HK-2 (cell line): ENCODE data around the gene MLST8.
"Not testable (repeated sequence)": the region's sequence is repeated elsewhere in the genome, so short reads cannot be mapped to it uniquely, and the experiment has no call there.

Experiments
- DNase-seq: peaks from one replicate; pipeline ENCODE4 v3.0.0-alpha.2; 2018; ENCODE audit not compliant: unreplicated experiment

The MLST8 gene

DNA sequence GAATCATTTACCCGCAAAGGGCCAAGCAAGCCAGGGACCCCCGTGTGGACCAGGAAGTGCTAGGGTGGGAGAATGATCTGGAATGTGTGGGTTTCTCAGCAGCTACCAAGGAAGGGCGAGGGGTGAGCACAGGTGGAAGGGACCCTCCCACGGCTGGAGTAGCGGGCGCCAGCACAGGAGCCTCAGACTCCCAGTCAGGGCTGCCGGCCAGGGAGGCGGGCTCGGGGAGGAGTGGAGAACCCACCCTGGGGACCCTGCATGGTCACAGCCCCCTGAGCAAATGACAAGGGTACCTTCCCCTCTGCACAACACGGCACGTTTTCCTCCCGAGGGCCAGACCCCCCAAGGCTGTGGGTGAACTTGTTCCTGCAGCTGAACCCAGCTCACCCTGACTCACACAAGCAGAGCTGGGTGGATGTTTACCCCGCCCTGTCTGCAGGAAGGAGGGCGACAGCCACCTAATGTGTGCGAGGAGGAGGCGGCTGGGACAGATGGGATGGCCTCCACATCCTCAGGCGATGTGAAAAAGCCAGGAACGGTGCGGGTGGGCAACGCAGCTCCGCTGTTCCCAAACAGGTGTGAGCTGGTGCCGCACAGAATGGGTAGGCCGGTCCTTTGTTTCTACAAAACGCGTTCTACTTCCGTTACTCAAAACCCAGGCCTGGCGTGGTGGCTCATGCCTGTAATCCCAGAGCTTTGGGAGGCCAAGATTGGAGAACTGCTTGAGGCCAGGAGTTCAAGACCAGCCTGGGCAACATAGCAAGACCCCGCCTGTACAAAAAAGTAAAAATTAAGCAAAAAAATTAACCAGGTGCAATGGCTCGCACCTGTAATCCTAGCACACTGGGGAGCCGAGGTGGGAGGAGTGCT is 39.9 kb downstream of the MLST8 start:
- DNase-seq, result no peak

DNA sequence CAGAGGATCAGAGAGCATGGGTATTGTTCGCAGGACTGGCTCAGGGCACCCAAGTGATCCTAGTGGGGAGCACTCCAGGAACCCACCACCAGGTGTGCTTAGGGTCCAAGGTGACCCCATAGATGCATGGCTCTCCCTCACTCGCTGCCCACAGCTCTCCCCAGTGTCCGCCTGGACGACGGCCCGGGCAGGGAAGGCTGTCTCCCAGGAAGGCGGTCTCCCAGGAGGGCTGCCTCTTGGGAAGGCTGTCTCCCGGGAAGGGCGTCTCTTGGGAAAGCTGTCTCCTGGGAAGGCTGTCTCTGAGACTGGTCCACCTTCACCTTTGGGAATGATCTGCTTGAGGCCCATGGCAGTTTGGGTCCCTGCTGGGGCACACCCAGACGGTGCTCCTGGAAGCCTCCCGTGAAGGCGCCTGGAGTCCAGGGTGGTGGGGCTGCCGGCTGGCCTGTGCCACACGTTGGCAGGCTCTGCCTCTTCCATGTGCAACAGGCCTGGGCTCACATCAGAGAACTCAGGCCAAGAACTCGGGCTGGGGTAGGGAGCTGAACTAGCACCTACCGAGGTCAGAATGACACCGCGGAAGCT is 41.1 kb downstream of the MLST8 start:
- DNase-seq, result no peak

DNA sequence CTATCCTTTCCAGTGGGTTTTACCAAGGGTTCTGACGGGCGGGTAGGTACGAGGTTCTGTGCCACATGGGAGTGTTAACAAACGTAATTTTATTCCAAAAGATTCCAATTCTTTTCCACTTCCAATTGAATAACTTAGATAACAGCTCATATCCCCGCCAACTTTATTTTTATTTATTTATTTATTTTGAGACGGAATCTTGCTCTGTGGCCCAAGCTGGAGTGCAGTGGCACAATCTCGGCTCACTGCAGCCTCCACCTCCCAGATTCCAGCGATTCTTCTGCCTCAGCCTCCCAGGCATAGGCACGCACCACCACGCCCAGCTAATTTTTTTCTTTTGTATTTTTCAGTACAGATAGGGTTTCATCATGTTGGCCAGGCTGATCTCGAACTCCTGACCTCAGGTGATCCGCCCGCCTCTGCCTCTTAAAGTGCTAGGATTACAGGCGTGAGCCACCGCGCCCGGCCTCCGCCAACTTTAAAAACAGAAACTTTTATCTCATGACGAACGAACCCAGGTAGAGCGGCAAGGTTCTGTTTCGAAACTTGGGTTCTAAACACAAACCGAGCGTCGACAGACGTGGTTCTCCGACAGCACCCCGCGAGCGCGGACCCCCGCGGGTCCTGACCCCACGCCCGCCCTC is 45.5 kb downstream of the MLST8 start:
- DNase-seq, result no peak

DNA sequence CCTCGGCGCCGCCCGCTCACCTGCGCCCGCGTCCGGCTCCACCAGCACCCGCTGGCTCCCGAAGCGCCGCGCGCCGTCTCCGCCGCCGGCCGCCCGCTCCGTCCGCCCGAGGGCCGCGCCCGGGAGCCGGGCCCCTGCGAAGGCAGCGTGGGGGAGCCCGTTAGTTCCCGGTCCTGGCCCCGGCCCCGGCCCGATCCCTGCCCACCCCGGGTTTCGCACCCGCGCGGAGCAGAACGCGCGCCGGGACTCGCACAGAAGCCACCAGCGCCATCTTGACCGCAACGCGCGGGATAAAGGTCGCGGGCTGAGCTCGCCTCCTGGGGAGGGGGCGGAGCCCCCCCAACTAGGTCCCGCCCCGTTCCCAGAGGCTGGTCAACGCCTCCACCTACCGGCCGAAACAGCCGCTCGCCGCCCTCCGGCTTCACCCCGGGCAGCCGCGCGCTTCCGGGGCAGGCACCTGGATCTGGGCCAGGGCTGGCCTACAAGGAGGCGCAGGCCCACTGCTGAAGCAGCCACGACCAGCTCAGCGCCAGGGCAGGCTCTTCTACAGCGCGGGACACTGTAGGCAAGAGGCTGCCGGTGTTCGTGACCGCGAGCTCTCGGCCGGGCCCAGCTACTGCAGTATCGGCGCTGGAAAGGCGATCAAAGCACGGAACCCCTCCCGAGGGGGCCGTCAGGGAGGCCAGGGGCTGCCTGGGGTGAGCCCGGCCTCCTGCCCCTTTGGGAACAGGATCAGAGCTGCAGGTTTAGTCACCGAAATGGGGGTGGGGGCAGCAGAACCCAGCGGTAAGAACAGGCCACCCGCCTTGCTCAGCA is 46.2 kb downstream of the MLST8 start, which contains the start of gene ECI1:
Gene ECI1, minus strand, starts transcription at position 292 of the 816 bp plus-strand sequence. Its CDS starts 21 bp downstream, at position 271.
- peak; percentile 93 for DNase-seq

DNA sequence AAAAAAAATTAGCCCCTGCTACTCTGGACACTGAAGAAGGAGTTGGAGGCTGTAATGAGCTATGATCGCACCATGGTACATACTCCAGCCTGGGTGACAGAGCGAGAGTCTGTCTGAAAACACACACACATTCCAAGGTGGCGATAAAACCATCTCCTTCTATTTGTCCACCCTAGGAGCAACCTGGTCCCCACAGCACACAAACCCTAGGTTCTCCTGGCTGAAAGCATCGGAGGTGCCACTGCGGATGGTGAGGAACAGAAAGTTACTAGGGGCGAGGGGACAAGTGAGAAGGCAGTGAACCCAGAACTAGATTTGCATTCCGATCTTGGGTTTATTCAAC is 47.5 kb downstream of the MLST8 start:
- no peak for DNase-seq

DNA sequence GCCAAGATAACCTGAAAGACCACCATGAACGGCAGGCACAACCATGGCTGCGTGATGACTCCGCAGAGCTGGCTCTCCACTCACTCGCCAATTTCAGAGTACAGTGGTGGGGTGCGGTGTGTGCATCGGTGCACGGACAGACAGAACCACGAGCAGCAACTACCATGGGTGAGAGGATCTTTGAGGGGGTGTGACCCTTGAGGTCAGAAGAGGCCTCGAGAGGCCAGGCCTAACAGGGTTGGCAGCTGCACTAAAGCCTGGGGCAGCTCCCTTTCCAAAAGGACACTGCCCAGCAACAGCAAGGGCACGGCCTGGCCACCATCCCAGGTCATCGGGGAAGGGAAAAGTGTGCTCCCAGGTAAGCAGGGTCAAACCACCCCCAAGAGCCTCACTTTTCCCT is 48.0 kb downstream of the MLST8 start:
- no peak for DNase-seq

DNA sequence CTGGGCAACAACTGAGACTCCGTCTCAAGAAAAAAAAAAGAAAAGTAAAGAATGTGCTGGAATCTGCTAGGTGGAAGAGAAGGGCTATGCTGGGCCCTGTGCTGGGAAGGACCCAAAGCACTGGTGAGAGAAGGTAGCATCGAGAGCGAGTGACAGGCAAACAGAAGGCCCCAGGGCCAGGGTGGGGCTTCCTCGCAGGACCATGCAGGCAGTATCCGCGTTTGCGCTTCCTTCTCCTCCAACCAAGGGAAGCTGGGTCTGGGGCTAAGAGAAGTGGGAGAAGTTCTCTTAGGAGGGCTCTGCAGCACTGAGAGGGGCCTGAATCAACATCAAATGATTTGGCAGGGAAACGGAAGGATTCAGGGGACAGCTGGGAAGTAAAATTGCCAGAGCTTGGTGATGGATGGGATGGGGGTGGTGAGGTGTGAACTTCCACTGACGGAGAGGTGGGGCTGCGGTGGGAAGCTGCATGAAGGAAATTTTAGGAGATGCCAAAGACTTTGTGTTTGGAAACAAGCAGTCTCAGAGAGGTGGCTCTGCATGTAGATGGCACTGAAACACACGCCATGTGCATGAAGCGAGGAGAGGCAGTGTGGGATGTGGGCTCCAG is 51.4 kb downstream of the MLST8 start:
- no peak for DNase-seq

DNA sequence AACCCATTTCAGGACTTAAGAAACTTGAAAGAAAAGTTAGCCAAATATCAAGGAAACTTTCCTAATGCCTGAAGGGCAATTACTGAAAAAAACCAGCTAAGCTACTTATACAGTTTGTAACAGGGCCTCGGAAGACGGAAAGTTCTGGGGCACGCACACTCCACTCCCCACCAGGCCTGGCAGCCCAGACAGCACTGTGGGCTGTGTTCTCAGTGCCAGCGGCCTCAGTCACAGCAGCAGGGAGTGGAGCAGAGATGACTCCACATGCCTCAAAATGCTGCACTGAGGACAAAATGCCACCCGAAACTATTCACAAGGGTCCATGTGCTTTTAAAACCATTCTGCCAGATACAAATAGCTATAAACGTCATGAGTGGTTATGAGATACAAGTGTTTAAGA is 52.5 kb downstream of the MLST8 start:
- DNase-seq, result no peak

DNA sequence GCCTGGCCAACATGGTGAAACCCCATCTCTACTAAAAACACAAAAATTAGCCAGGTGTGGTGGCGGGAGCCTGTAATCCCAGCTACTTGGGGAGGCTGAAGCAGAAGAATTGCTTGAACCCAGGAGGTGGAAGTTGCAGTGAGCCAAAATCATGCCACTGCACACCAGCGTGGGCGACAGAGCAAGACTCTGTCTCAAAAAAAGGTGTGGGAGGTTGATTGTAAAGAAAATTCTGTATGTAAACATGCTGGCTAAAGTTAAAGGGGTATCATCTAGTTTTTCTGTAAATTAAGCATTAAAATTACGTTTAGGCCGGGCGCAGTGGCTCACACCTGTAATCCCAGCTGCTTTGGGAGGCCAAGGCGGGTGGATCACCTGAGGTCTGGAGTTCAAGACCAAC is 53.3 kb downstream of the MLST8 start:
- not testable (repeated sequence) for DNase-seq
